Chondrocyte (in vitro differentiated cells): ENCODE results near the gene PNPLA5. TPM values are rescaled to one million over a fixed set of nuclear protein-coding genes. Genes with fewer than 3 reads are reported as not detected.
A peak's percentile ranks its signal among the peaks of the same experiment; 100 is the strongest.
"Not testable (repeated sequence)": the region's sequence is repeated elsewhere in the genome, so short reads cannot be mapped to it uniquely, and the experiment has no call there.

ENCODE experiments used
- DNase-seq: peaks from one replicate; pipeline ENCODE4 v3.0.0; 2021; ENCODE audit warnings: mixed read lengths, low spot score
- H3K27ac Mint-ChIP-seq: one replicate; pipeline ENCODE4 v1.8.0; 2021; ENCODE audit warnings: mild to moderate bottlenecking, moderate library complexity, mixed read lengths; ENCODE audit not compliant: unreplicated experiment
- H3K27me3 Mint-ChIP-seq: 2 replicates; pipeline ENCODE4 v1.8.0; 2021; ENCODE audit warnings: low read depth, mixed read lengths
- H3K36me3 Mint-ChIP-seq: 2 replicates; pipeline ENCODE4 v1.8.0; 2021; ENCODE audit warnings: low read depth, mixed read lengths
- H3K4me1 Mint-ChIP-seq: 2 replicates; pipeline ENCODE4 v1.8.0; 2021; ENCODE audit warnings: low read depth, mild to moderate bottlenecking, mixed read lengths
- H3K4me3 Mint-ChIP-seq: one replicate; pipeline ENCODE4 v1.8.0; 2021; ENCODE audit warnings: mild to moderate bottlenecking, moderate library complexity, mixed read lengths; ENCODE audit not compliant: unreplicated experiment
- H3K9me3 Mint-ChIP-seq: 2 replicates; pipeline ENCODE4 v1.8.0; 2021; ENCODE audit warnings: low read depth, mixed read lengths
- CTCF ChIP-seq: fragments of 200-600 bp; sonication (generic); IDR thresholded peaks from 2 replicates; pipeline ENCODE4 v1.5.0; 2021; ENCODE audit warnings: antibody characterized with exemption, mild to moderate bottlenecking, moderate library complexity
- total RNA-seq: library from RNA; stranded (reverse); gene quantifications from 3 replicates; pipeline ENCODE4 v1.2.1, GENCODE V29; 2021

PNPLA5 gene
- total RNA-seq, 1 donor from 2014 or later: not detected

DNA sequence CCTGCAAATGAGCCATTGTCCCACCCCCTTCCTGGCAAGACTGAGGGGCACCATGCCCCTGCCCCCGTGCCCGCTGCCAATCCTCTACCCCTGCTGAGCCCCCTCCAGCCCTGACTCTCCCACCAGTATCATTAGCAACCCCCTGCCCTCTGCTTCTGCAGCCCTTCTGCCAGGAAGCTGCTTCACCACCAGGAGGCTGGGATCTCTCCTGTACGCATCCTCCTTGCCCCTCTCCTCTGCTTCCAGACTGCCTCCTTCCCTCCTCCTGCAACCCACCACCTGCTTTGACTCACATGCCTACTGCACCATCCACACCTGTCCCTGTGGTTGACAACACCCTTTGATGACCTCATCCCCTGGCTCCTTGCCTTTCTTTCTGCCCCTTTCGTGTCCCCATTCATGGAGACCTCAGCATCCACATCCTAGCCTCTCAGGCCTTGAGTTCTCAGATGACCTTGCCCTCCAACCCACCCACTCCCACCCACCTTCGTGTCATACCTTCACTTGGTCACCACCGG, 18.4 kb upstream of the PNPLA5 start:
- DNase-seq: no peak
- H3K4me1 Mint-ChIP-seq: no peaks in the 10 kb centered on the region
- H3K4me3 Mint-ChIP-seq: no peak overlapping the region
- peaks cover 38% of the 10 kb centered on the region for H3K27me3 Mint-ChIP-seq
- peaks cover 3% of the 10 kb centered on the region for H3K36me3 Mint-ChIP-seq
- no peak for TF ChIP-seq CTCF
- H3K9me3 Mint-ChIP-seq: peaks cover 5% of the 10 kb centered on the region
- no peak overlapping the region for H3K27ac Mint-ChIP-seq

DNA sequence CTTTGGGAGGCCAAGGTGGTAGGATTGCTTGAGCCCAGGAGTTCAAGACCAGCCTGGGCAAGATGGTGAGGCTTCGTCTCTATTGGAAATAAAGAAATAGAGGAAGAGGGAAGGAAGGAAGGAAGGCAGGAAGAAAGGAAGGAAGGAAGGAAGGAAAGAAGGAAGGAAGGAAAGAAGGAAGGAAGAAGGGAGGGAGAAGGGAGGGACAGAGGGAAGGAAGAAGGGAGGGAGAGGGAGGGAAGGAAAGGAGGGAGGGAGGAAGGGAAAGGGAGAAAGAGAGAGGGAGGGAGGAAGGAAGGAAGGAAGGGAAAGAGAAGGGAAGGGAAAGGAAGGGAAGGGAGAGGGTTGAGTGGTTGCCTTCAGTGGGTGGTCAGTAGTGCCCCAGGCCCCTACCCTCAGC, 17.9 kb upstream of the PNPLA5 start:
- peaks cover 38% of the 10 kb centered on the region for H3K27me3 Mint-ChIP-seq
- H3K9me3 Mint-ChIP-seq: peaks cover 5% of the 10 kb centered on the region
- TF ChIP-seq CTCF: no peak
- DNase-seq: no peak
- H3K4me3 Mint-ChIP-seq: no peak overlapping the region
- H3K27ac Mint-ChIP-seq: no peak overlapping the region
- H3K36me3 Mint-ChIP-seq: peaks cover 3% of the 10 kb centered on the region
- no peaks in the 10 kb centered on the region for H3K4me1 Mint-ChIP-seq

GRCh38 chr22:43905681-43906080, 13.9 kb upstream of the PNPLA5 start:
- TF ChIP-seq CTCF: no peak
- Mint-ChIP-seq H3K36me3 (no peaks in the 10 kb centered on the region), H3K27me3 (peaks cover 17% of the 10 kb centered on the region), H3K9me3 (no peaks in the 10 kb centered on the region), H3K4me3 (no peak overlapping the region), H3K27ac (no peak overlapping the region), H3K4me1 (peaks cover 18% of the 10 kb centered on the region)
- no peak for DNase-seq

DNA sequence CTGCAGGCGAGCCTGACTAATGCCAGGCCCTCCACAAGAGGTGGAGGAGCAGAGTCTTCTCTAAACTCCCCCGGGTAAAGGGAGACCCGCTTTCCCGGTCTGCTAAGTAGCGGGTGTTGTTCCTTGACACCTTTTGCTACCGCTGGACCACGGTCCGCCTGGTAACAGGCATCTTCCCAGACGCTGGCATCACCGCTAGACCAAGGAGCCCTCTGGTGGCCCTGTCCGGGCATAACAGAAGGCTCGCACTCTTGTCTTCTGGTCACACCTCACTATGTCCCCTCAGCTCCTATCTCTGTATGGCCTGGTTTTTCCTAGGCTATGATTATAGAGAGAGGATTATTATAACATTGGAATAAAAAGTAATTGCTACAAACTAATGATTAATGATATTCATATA, 12.6 kb upstream of the PNPLA5 start:
- H3K4me1 Mint-ChIP-seq: peaks cover 18% of the 10 kb centered on the region
- H3K36me3 Mint-ChIP-seq, DNase-seq, H3K4me3 Mint-ChIP-seq, H3K9me3 Mint-ChIP-seq, H3K27ac Mint-ChIP-seq: not testable (repeated sequence)
- peaks cover 10% of the 10 kb centered on the region for H3K27me3 Mint-ChIP-seq
- peak; percentile 76 for TF ChIP-seq CTCF

- not testable (repeated sequence) for H3K4me3 Mint-ChIP-seq, H3K9me3 Mint-ChIP-seq, H3K27me3 Mint-ChIP-seq, DNase-seq, H3K36me3 Mint-ChIP-seq
- Mint-ChIP-seq H3K4me1 (peaks cover 21% of the 10 kb centered on the region), H3K27ac (peak overlapping the region; percentile 82)
Measured at GRCh38 chr22:43903033-43903432, 11.2 kb upstream of the PNPLA5 start.

DNA sequence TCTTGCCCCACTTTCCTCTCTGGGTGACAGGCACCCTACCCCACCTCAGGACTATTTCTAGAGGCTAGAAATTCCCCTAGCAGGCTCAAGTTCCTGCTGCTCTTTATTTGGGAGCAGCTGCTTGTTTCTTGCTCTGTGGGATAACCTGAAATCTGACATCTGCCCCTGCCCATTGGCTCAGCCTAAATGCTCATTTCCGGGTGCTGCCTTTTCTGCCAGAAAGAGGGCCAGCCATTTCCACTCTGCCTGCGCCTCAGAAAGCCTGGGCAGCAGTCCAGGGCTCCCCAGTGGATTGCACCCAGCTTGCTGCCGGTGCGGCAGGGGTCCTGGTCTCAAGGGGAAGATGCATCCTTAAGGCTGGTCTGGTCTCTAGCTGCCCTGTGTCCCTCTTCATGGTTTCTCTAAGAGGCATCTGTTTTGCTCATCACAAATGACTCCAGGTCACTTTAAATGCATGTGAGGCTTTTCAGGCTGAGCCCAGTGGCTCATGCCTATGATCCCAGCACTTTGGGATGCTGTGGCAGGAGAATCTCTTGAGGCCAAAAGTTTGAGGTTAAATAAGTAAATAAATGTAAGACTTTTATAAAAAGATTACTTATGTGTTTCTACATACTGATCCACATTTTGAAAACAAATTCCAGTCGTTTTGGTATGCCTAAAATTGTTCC, 10.3 kb upstream of the PNPLA5 start:
- no peak for DNase-seq
- Mint-ChIP-seq H3K27me3 (no peaks in the 10 kb centered on the region), H3K4me1 (peaks cover 27% of the 10 kb centered on the region), H3K27ac (peak overlapping the region; percentile 82), H3K4me3 (no peak overlapping the region), H3K9me3 (no peaks in the 10 kb centered on the region), H3K36me3 (no peaks in the 10 kb centered on the region)
- no peak for TF ChIP-seq CTCF
